GM18867 (cell line): ENCODE data around the gene IGF2BP1.
"Not testable (repeated sequence)": the region's sequence is repeated elsewhere in the genome, so short reads cannot be mapped to it uniquely, and the experiment has no call there.

Experiments
- ATAC-seq: cut with Tn5 transposase; IDR thresholded peaks from one replicate; pipeline ENCODE4 v1.9.1; 2021; ENCODE audit warnings: mild to moderate bottlenecking, moderate library complexity; ENCODE audit not compliant: unreplicated experiment

The IGF2BP1 gene

GRCh38 chr17:48995304-48995973 is 1.7 kb upstream of the IGF2BP1 start:
- ATAC-seq: no peak

DNA sequence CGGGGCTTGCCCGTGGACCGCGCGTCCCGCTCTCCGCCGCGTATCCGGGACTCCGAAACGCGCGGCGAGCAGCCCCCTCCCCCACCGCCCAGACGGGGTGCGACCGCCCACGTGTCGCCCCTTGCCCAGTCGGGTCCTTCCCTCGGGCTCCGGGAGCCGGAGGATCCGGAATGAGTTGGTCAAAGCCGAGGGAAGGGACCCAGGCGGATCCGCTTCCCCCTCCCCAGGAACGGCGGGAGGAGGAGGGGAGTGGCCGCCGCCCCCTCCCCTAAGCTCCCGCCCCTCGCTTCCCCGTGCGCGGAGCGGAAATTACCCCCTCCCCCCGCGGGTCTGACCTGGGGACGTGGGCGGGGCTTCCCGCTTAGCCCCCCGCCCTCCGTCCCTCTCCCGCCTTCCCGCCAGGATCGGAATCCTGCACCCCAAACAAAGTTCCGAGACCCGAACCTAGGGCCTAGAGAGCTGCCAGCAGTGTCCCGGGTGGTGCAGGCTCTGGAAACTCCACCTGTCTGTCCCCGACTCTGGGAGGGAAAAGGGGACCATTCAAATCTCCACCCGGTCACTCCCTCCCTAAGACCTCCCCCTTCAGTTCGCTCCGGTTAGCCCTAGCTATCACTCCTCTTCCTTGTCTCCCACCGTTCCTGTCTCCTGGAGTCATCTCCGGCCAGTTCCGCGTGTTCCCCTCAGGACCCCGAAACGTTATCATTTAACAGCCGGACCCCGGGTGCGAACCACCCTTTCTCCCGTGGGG is 1.0 kb upstream of the IGF2BP1 start:
- no peak for ATAC-seq

DNA sequence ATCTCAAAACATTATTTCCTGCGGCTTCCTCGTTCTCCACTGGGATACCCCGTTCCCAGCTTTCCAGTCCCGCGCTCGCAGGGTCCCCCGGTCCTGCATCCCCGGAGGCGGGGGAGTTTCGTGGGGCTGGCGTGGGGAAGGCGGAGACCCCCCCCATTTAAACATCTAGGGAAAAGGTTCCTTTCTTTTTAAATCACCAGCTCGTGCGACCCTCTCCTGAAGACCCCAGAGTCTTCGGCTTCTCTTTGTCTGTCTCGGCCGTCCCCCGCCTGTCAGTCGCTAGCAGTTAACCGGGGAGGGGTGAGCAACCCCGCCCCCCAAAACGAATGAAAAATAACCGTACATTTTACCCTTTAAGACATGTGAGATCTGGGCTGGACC is 473 bp upstream of the IGF2BP1 start:
- ATAC-seq: no peak

DNA sequence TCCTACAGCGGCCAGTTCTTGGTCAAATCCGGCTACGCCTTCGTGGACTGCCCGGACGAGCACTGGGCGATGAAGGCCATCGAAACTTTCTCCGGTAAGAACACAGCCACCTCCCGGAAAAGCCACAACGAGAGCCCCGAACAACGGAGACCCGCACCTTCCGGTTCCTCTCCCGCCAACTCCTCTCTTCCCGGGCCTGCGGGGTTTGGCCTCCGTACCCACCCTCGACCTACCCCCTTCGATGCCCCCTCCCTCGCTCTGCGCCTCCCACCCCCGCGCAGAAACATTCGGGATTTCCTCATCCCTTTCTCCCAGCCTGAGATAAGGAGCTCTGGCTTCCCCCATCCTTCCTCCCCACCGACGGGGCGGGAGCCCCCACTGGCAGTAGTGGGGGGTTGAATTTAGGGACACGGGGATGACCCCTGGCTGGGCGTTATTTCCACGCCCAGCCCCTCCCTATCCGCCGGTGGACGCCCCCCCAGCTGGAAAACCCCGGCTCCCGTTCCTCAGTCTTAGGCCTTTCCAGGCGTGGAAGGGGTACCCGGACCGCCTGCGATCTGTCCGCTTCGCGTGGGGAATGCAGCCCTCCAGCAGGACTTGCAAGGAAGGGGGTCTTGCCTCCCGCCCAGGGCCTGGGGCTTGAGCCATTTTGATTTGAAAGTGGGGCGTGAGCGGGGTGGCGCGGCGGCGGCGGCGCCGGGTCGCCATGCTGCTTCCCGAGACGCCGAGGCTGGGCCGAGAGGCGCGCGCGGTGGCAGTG is 822 bp downstream of the IGF2BP1 start:
- no peak for ATAC-seq

DNA sequence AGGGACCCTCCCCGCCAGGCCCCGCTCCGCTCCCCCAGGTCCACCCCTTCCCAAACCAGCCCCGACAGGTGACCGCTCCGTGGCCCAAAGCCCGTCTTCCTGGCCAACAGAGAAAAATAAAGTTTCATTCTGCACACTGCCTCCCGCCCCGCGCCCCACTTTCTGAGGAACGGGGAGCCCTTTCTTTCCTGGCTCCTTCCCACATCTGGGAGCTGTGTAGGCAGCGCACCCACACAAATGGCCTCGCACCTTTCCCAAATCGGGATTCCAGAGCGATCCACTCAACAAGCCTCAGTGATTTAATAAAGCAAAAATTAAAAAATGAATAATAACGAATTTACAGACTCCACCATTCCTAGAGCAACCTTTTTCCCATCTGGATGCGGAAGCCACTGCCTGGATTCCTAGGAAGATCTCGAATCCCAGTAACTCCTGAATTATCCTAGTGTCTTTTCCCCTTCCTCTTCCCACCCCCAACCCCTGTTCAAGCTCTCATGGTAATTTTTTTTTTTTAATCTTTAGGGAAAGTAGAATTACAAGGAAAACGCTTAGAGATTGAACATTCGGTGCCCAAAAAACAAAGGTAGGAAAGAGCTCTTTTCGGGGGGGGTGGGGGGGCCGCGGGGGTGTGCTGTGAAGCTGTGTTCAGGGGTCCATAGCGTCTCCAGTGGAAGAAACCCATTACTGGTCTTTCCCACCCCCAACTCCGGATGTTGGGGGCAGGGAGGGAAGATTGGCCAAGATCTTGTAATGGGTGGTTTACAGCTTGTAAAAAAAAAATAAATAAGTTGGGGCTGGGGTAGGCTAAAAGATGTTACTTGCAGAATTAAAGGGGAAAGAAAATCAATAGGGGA is 1.6 kb downstream of the IGF2BP1 start:
- no peak for ATAC-seq

GRCh38 chr17:49000943-49001342 is 3.8 kb downstream of the IGF2BP1 start:
- ATAC-seq: no peak

DNA sequence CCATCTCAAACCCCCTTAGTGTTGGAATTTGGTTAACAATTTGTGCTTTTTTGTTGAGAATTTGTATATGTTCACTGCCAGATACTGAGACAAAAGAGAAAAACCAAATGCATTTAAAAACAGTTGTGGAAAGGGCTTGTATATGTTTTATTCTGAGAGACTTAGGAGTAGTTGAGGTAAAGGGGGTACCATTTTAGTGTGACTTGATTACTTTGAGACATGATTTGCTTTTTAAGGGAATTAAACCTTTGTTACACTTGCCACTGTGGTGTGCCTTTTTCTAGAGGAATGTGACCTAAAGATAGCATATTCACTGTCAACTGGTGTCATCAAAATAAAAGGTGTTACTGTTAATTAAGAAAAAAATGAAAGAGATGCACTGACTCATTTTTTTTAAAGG is 4.5 kb downstream of the IGF2BP1 start:
- ATAC-seq: no peak

- no peak for ATAC-seq
These were observed 5.1 kb downstream of the IGF2BP1 start for GRCh38 chr17:49002331-49002730.

DNA sequence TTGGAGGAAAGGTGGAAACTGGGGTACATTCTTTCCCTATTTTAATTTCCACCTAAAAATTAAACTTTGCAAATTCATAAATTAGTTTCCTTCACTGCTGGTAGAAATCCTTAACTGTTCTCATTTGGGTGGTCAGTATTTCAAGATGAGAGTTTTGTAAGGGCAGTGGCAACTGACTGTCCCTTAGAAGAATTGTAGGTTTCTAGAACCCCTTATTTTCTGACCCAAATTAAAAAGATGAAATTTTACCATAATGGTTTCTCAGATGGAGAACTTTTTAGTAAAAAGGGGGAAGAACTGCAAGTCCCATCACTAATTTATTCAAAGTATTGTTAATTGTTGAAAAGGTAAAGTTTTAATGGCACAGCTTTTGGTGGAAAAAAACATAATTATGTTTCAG is 5.6 kb downstream of the IGF2BP1 start:
- ATAC-seq: no peak

- no peak for ATAC-seq
These were observed 6.6 kb downstream of the IGF2BP1 start for GRCh38 chr17:49003557-49004511.

DNA sequence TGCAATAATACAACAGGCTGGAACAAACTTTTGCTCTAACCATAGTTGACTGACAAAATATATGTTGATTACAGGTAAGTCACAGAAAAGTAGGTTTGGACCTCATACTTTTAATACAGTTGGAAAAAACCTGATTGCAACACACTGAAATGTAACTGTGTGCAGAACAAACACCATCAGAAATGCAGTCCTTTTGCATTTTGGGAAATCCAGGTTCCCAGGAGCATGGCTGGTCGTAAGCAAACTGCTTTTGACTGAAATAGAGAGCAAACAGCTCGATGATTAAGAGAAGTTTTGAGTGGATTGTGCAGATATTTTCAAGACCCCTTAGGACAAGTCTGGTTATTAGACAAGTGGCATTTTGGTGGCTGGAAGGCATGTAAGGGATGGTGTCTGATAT is 8.0 kb downstream of the IGF2BP1 start:
- ATAC-seq: no peak

DNA sequence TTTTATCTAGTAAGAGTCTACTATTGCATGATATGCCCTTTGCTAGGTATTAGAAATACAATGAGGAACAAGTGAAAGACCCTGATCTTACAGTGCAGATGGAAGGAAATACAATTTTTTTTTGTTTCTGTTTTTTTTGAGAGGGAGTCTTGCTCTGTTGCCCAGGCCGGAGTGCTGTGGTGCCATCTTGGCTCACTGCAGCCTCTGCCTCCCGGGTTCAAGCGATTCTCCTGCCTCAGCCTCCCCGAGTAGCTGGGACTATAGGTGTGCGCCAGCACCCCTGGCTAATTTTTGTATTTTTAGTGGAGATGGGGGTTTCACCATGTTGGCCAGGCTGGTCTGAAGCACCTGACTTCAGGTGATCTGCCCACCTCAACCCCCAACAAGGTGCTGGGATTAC is 11.7 kb downstream of the IGF2BP1 start:
- not testable (repeated sequence) for ATAC-seq

DNA sequence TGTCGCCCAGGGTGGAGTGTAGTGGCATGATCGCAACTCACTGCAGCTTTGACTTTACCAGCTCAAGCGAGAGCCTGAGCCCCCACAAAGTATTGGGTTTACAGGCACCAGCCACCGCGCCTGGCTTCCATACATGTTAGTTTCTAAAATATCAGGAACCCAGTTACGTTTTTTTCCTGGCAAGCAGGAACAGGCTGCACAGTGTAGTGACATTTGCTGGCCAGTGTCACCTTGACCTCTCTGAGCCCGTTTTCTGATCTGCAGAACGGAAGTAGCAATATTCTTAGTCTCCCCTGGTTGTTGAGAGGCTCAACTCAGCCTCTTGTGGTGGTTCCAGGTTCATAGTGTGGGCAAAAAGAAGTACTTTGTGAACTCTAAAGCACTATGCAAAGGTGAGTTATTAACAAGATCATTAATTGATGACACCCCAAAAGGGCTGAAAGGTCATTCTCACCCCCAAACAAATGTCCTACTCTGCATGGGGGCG is 15.6 kb downstream of the IGF2BP1 start:
- no peak for ATAC-seq

GRCh38 chr17:49013311-49014213 is 16.4 kb downstream of the IGF2BP1 start:
- ATAC-seq: no peak

DNA sequence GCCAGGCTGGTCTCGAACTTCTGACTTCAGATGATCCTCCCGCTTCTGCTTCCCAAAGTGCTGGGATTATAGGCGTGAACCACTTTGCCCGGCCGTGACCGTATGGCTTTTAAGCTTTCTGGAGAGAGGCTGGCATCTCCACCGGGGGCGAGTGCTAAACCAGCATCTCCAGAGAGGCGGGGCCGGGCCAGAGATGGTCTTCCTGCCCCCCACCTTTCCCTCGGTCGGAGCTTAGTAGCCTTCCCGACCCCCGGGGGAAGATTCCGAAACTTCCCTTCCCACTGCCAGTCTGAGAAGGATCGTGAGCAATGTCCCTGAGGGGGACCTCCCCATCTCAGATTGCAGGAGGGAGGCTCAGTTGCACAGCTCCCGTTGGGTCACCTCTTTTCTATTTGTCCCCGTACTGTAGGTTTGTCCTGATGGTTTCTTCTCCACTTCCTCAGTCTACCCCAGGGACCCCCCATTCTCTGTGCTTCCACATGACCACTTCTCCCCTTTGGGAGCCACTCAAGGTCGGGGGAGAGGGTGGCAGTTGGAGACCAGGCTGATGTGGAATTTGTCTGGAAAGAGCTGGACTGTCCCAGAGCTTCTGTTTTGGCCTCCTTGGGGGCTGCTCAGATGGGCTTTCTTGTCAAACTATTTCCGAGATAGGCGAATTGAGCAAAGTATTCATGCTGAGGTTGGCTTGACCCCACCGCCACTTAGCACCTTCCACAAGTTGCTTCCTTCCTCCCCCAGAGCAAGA is 18.2 kb downstream of the IGF2BP1 start:
- ATAC-seq: no peak

GRCh38 chr17:49015924-49016774 is 19.0 kb downstream of the IGF2BP1 start:
- ATAC-seq: no peak
